ENCODE results near the gene FALEC.
"Not testable (repeated sequence)": the region's sequence is repeated elsewhere in the genome, so short reads cannot be mapped to it uniquely, and the experiment has no call there.

Gene FALEC

DNA sequence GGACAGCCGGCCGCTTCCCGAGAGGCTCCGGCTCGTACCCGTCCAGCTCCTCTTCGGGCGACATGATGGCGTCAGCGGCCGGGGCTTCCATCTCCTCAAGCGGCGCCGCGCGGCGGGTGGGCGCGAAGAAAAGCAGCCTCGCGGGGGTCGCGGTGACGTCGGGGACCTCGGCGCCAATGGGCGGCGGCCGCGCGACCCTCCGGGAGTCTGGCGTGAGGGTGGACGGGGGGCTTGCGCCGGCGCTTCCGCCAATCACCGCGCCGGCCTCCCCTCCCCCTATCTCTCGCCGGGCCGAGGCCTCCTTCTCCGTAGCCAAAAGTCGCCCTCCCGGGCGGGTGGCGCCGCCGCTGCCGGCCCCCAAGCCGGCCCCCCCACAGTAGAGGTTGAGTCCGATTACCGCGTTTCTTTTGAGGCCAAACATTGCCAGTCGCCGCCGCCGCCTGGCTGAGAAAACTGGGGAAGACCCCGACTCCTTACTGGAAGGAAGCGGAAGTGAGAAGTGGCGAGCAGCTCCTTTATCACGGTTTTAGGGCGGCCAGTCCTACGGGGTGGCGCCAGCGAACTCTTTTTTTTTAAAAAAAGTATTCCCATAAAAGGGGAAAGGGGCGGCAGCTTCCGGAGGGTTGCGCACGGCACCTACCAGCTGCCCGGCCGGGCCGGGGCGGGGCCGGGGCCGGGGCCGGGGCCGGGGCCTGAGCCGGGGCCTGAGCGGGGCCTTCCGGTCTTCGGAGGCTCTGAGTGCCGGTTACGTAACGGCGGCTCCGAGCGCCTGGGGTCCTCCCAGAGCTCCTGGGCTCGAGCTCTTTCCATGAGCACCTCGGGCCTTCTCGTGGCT lies 63.8 kb downstream of the FALEC start, which contains the start of gene MCL1:
Gene MCL1, minus strand, starts transcription at position 501 of the 835 bp plus-strand sequence. Its CDS starts 80 bp downstream, at position 421.
- peak; percentile 82 for DNase-seq (ENCODE audit: low read depth)
- TF ChIP-seq, protein P1, sequence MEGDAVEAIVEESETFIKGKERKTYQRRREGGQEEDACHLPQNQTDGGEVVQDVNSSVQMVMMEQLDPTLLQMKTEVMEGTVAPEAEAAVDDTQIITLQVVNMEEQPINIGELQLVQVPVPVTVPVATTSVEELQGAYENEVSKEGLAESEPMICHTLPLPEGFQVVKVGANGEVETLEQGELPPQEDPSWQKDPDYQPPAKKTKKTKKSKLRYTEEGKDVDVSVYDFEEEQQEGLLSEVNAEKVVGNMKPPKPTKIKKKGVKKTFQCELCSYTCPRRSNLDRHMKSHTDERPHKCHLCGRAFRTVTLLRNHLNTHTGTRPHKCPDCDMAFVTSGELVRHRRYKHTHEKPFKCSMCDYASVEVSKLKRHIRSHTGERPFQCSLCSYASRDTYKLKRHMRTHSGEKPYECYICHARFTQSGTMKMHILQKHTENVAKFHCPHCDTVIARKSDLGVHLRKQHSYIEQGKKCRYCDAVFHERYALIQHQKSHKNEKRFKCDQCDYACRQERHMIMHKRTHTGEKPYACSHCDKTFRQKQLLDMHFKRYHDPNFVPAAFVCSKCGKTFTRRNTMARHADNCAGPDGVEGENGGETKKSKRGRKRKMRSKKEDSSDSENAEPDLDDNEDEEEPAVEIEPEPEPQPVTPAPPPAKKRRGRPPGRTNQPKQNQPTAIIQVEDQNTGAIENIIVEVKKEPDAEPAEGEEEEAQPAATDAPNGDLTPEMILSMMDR (IDR thresholded peaks at IDR 0.05; ENCODE audit: control insufficient read depth, extremely low read depth, insufficient read depth), result no peak
- H3K4me3 ChIP-seq (ENCODE audit: low read depth, low read length), result peak within 1 kb of the TSS; percentile 98

DNA sequence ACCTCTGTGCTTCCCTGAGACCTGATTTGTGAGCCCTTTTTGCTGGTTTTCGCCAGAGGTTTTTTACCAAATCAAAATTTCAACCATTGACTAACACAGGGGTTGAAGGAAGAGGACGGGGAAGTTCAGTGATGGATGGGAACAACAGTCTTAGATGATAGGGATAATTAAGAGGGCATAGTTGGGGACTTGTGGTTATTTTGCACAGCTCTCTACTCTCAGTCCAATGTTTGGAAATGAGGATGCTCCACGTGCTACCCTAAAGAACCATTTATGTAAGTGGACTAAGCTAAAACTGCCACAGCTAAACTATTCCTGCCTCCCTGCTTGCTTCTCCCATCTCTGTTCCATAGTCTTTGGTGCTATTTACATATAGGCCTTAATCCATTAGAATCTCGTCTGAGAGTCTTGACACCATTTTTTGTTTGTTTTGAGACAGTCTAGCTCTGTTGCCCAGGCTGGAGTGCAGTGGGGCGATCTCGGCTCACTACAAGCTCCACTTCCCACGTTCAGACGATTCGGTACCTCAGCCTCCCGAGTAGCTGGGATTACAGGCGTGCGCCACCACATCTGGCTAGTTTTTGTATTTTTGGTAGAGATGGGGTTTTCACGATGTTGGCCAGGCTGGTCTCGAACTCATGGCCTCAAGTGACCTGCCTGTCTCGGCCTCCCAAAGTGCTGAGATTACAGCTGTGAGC lies 64.5 kb downstream of the FALEC start:
- TF ChIP-seq, protein P1 (IDR thresholded peaks at IDR 0.05; ENCODE audit: control insufficient read depth, extremely low read depth, insufficient read depth), result no peak
- peak overlapping the region; percentile 98 for H3K4me3 ChIP-seq (ENCODE audit: low read depth, low read length)
- no peak for DNase-seq (ENCODE audit: low read depth)

DNA sequence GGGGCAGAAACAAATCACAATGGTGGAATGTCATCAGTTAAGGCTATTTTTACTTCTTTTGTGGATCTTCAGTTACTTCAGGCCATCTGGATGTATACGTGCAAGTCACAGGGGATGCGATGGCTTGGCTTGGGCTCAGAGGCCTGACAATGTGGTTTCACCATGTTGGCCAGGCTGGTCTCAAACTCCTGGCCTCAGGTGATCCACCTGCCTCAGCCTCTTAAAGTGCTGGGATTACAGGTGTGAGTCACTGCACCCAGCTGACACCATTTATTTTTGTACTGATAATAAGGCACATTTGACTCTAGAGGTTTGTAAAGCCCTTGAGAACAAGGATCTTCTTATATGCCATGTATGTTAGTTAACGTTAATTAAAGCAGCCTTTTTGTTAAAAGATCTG lies 65.4 kb downstream of the FALEC start:
- not testable (repeated sequence) for H3K4me3 ChIP-seq (ENCODE audit: low read depth, low read length); DNase-seq (ENCODE audit: low read depth)

DNA sequence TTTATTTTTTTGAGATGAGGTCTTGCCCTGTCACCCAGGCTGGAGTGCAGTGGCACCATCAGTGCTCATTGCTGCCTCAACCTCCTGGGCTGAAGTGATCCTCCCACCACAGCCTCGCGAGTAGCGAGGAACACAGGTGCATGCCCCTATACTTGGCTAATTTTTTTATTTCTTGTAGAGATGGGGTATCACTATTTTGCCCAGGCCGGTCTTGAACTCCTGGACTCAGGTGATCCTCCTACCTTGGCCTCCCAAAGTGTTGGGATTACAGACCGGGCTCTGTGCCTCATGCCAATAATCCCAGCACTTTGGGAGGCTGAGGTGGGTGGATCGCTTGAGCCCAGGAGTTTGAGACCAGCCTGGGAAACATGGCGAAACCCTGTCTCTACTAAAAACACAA lies 65.9 kb downstream of the FALEC start:
- not testable (repeated sequence) for H3K4me3 ChIP-seq (ENCODE audit: low read depth, low read length); DNase-seq (ENCODE audit: low read depth)

DNA sequence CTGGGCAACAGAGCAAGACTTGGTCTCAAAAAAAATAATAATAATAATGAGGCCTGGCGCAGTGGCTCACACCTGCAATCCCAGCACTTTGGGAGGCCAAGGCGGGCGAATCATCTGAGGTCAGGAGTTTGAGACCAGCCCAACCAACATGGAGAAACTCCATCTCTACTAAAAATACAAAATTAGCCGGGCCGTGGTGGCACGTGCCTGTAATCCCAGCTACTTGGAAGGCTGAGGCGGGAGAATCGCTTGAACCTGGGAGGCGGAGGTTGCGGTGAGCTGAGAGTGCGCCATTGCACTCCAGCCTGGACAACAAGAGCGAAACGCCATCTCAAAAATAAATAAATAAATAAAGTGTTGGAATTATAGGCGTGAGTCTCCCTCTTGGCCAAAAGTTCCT lies 66.4 kb downstream of the FALEC start:
- DNase-seq (ENCODE audit: low read depth); H3K4me3 ChIP-seq (ENCODE audit: low read depth, low read length): not testable (repeated sequence)

DNA sequence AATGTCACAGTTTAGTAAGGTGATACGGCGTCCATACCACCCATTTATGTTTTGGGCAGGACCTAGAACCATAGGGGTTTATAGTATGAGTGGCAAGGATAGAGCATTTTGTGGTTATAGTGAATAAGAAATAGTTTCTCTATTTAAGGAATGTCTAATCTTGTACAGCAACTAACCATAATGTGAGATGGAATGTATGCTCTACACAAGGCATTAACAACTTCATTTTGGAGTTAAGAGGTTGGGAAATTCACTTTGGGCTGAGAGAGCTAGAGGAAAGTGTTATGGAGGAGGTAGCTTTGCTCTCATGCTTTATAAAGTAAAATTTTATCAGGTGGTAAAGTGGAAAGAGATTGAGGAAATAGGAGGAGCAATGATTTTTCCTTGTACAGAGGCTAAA lies 66.8 kb downstream of the FALEC start:
- no peak for DNase-seq (ENCODE audit: low read depth)
- no peak overlapping the region for H3K4me3 ChIP-seq (ENCODE audit: low read depth, low read length)
- TF ChIP-seq, protein P1 (IDR thresholded peaks at IDR 0.05; ENCODE audit: control insufficient read depth, extremely low read depth, insufficient read depth), result no peak

All from LNCaP clone FGC (cell line).